Activated CD4-positive, alpha-beta T cell treated with anti-CD3 and anti-CD28 coated beads for 1 hour (primary cell): ENCODE results near the gene CABP2.

Source experiments
- DNase-seq: peaks from one replicate; pipeline ENCODE4 v3.0.0-alpha.2; 2020

The CABP2 gene

GRCh38 chr11:67507242-67507863 lies 15.9 kb downstream of the CABP2 start:
- DNase-seq, result no peak

- DNase-seq, result no peak
These were observed 16.7 kb downstream of the CABP2 start for GRCh38 chr11:67506426-67507051.

- DNase-seq, result peak; percentile 83
These were observed 17.4 kb downstream of the CABP2 start for GRCh38 chr11:67505605-67506396.

GRCh38 chr11:67504950-67505581 lies 18.2 kb downstream of the CABP2 start, which contains the start of gene PITPNM1:
PITPNM1 (minus strand) TSS chr11:67505363; CDS start chr11:67504180, 1,183 bp downstream.
- peak; percentile 59 for DNase-seq

GRCh38 chr11:67504005-67504949 lies 19.0 kb downstream of the CABP2 start:
- no peak for DNase-seq

- no peak for DNase-seq
These were observed 19.9 kb downstream of the CABP2 start for GRCh38 chr11:67503119-67504004.

GRCh38 chr11:67502328-67502979 lies 20.8 kb downstream of the CABP2 start:
- no peak for DNase-seq

GRCh38 chr11:67501854-67502253 lies 21.4 kb downstream of the CABP2 start:
- no peak for DNase-seq

GRCh38 chr11:67500831-67501715 lies 22.2 kb downstream of the CABP2 start:
- no peak for DNase-seq

- DNase-seq, result no peak
These were observed 22.8 kb downstream of the CABP2 start for GRCh38 chr11:67500484-67500821.

GRCh38 chr11:67499808-67500483 lies 23.3 kb downstream of the CABP2 start:
- DNase-seq, result no peak

GRCh38 chr11:67498544-67498972 lies 24.7 kb downstream of the CABP2 start:
- DNase-seq, result no peak

- DNase-seq, result no peak
These were observed 25.5 kb downstream of the CABP2 start for GRCh38 chr11:67497656-67498291.

GRCh38 chr11:67496113-67496512 lies 27.1 kb downstream of the CABP2 start:
- DNase-seq, result no peak

GRCh38 chr11:67495234-67496005 lies 27.8 kb downstream of the CABP2 start:
- DNase-seq, result no peak

GRCh38 chr11:67494371-67495233 lies 28.6 kb downstream of the CABP2 start:
- DNase-seq, result no peak
